Colon (tissue), 2 donors: ENCODE results near the gene ETV7.
"Not testable (repeated sequence)": the region's sequence is repeated elsewhere in the genome, so short reads cannot be mapped to it uniquely, and the experiment has no call there.

Experiments used
- FAIRE-seq: peaks from 2 replicates; lab custom pipeline; 2012; peaks lifted over from hg19 to GRCh38; lab: Jason Lieb, UNC
- donor health status: control.
- donor health status: control.

ETV7 gene

GRCh38 chr6:36383606-36384005 is 3.9 kb downstream of the ETV7 start:
- no peak for FAIRE-seq

- no peak for FAIRE-seq
These were observed 4.5 kb downstream of the ETV7 start for GRCh38 chr6:36382976-36383375.

- FAIRE-seq: no peak
These were observed 5.7 kb downstream of the ETV7 start for GRCh38 chr6:36381502-36382389.

DNA sequence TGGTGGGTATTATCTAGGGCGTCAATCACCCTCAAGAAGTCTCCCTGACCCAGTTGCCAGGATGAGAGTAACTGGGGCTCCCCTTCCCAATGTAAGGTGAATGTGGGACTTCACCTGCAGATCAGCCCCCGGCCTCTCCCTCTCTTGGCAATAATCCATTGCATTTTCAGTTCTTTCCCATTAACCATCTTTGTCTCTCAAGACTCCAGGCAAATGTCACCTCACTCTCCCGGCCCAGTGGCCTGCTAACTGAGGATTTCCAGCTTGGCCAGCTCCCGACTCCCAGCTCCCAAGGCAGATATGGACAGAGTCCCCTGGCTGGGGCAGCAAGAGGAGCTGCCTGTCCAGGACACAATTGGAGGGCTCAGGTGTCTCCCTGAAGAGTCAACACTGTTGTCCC is 7.3 kb downstream of the ETV7 start:
- FAIRE-seq: no peak

DNA sequence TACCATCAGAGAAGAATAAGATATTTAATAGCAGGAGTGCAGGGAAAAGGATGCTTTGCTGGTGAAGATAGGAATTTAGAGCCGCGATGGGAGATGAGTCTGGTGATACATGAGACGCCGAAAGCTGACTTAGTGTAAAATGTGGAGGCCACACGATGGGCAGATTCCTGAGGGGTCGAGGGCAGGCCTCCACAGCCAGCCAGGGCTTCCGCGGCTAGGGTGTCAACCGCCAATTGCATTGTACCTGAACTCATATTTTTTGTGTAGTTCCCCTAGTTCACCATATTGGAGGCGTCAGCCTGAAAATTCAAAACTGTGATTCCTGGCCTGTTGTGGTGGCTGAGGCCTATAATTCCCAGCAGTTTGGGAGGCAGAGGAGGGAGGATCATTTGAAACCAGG is 8.5 kb downstream of the ETV7 start:
- no peak for FAIRE-seq

GRCh38 chr6:36378243-36378920 is 9.1 kb downstream of the ETV7 start:
- no peak for FAIRE-seq

DNA sequence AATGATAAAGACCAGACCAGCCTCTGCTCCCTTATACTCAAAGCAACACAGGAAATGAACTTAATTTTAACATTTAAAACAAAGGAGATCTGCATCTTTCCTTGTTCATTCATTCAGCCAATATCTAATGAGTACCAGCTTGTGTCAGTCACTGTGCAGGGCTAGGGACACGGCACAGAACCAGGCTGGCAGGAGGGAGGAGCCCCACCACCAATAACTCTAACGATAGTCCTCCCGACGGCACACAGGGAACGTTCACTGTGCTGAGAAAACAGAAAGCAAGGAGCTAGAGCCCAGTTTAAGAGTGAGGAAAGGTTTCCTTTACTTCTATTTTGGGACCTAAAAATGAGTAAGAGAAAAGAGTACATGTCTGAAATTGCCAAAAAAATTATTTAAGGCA is 9.9 kb downstream of the ETV7 start:
- no peak for FAIRE-seq

- no peak for FAIRE-seq
These were observed 10.7 kb downstream of the ETV7 start for GRCh38 chr6:36376742-36377141.

GRCh38 chr6:36376183-36376582 is 11.3 kb downstream of the ETV7 start:
- no peak for FAIRE-seq

DNA sequence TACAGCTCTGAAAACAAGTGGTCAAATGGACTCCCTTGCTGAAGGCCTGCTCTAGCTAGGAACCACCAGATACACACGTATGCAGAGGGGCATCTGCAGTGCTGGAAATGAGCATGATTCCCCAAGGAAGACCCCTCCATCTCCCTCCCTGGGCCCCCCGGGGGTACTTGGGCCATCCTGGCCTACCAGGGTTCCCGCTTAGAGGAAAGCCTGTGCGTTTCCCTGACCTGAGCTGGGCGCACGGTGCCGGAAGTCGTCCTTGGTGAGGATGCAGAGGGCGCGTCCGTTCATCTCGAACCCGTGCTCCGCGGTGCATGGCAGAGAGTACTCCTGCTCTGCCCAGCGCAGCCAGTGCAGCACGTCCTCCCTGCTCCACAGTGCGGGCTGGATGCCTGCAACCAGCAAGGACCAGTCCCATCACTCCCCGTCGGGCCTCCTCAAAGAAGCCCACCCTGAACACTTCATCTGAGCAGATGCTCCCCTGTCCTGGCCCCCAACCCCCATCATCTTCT is 11.8 kb downstream of the ETV7 start:
- no peak for FAIRE-seq

DNA sequence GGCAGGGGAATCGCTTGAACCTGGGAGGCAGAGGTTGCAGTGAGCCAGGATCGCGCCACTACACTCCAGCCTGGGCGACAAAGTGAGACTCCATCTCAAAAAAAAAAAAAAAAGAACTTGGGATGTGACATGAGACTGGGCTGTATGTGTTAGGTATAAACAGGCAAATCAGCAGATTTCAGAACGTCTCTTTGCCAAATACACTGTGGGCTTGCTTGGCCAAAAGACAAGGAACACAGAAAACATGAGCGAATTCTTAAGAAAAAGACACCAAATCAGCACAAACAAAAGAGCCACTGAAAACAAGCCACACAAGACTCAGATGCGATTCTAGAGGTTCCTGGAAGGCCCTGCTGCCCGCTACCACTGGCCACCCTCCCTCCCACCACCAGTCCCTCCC is 12.5 kb downstream of the ETV7 start:
- FAIRE-seq: no peak

- FAIRE-seq: no peak
These were observed 13.3 kb downstream of the ETV7 start for GRCh38 chr6:36374194-36374593.

DNA sequence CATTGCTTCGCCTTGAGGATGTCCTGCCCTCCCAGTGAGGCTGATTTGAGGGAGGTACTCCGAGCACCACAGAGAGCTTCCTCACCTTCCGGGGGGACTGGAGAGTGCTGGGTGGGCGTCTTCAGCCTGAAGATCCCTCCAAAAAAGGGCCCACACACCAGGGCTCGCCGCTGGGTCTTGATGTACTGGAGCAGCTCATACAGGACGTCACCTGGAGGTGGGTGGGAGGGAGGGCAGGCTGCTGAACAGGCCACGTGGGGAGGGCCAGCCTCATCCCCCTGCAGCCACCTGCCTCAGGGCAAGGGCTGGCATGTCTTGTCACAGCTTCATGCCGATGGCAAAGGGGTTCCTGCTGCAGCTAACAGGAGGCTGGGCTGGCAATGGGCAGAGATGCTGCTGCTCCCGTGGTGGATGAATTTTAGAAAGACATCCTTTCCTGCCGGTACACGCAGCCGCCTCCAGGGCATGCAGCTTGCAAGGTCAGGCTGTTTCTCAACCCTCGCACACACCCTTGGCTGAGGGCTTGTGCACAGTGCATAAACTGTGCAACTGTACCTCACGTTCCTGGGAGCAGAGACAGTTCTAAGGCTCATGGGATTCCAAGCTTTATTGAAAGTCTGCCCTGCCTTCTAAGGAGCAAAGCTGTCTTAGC is 14.0 kb downstream of the ETV7 start:
- no peak for FAIRE-seq

DNA sequence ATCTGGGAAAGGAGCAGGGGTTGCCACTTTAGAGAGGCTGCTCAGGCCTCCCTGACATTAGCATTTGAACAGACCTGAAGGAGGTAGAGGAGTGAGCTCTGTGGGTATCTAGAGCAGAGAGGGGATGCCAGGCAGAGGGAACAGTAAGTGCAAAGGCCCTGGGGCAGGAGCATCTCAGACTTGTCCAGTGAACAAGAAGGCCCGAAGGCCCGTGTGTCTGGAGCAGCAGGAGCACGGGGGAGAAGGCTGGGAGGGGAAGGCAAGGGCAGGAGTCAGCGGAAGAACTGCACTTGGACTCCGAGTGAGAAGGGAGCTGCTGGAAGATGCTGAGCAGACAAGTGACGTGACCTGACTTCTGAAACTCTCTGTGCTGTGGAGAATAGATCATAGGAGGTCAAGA is 15.4 kb downstream of the ETV7 start:
- no peak for FAIRE-seq

DNA sequence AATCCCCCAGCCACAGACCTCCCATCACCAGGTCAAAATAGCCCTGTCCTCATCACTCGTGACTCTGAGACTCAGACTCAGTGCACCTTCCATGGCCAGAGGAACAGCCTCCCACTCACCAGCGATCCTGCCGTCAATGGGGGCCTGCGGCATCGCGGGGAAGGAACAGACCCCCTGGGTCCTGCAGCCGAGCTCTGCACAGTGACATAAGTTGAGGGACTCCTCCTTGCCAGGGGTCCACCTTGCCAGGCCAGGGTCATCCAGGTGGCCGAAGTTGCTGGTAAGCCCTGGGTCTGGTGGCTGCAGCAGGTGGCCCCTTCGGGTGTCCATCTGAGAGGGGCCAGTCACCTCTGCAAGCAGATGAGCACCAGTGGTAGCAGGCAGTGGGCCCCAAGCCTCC is 16.3 kb downstream of the ETV7 start:
- no peak for FAIRE-seq

DNA sequence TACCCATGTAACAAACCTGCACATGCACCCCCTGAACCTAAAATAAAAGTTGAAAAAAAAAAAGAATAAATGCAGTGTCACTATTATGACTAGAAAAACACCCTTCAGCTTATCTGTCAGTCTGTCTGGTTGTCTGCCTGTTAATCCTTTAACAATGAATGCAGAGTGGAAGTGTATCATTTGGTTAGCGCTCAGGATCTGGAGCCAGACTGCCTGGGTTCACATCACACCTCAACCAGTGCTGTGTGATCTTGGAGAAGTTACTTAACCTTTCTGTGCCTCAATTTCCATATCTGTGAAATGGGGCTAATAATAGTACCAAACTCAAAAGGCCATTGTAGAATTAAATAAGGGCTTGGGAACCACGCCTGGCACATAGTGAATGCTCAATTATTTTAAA is 16.8 kb downstream of the ETV7 start:
- FAIRE-seq: no peak

GRCh38 chr6:36368921-36369865 is 18.3 kb downstream of the ETV7 start:
- FAIRE-seq: no peak

- FAIRE-seq: no peak
These were observed 19.0 kb downstream of the ETV7 start for GRCh38 chr6:36368421-36368820.

- FAIRE-seq: no peak
These were observed 19.7 kb downstream of the ETV7 start for GRCh38 chr6:36367743-36368142.

GRCh38 chr6:36364669-36365479 is 22.6 kb downstream of the ETV7 start:
- no peak for FAIRE-seq

GRCh38 chr6:36364061-36364635 is 23.3 kb downstream of the ETV7 start:
- FAIRE-seq: not testable (repeated sequence)
